MCF 10A (cell line): ENCODE results near the gene GABBR1. TPM values are rescaled to one million over a fixed set of nuclear protein-coding genes. Genes with fewer than 3 reads are reported as not detected.

Experiments
- BruUV-seq: library from RNA; stranded (reverse); fragments of 400-500 nt; replicated peaks from 2 replicates; lab custom pipeline; 2021; lab: Mats Ljungman, UMichigan
- CTCF ChIA-PET: fragments of 300-600 bp; sonication (Branson Sonifier 250); formaldehyde crosslinking; extraction: SDS; loops from one replicate; lab custom pipeline; 2021; ENCODE audit warnings: antibody characterized with exemption, inconsistent platforms; lab: Yijun Ruan, JAX
- POLR2A ChIA-PET: fragments of 300-600, 350-650 bp; sonication (Branson Sonifier 250); formaldehyde crosslinking; extraction: SDS; loops from one replicate; lab custom pipeline; 2020; ENCODE audit warnings: antibody characterized with exemption, inconsistent platforms; lab: Yijun Ruan, JAX
- DNase-seq: peaks from one replicate; pipeline ENCODE4 v3.0.0-alpha.2; 2018; ENCODE audit not compliant: unreplicated experiment
- H3K27ac Mint-ChIP-seq: one replicate; pipeline ENCODE4 v1.8.0; 2022; ENCODE audit warnings: mild to moderate bottlenecking, low read depth, mixed read lengths; ENCODE audit not compliant: unreplicated experiment
- H3K27me3 Mint-ChIP-seq: one replicate; pipeline ENCODE4 v1.8.0; 2022; ENCODE audit warnings: mixed read lengths; ENCODE audit not compliant: insufficient read depth, unreplicated experiment
- H3K36me3 Mint-ChIP-seq: one replicate; pipeline ENCODE4 v1.8.0; 2022; ENCODE audit warnings: mild to moderate bottlenecking, moderate library complexity, mixed read lengths; ENCODE audit not compliant: insufficient read depth, unreplicated experiment
- H3K4me1 Mint-ChIP-seq: one replicate; pipeline ENCODE4 v1.8.0; 2022; ENCODE audit warnings: mixed read lengths; ENCODE audit not compliant: insufficient read depth, unreplicated experiment
- H3K4me3 Mint-ChIP-seq: one replicate; pipeline ENCODE4 v1.8.0; 2022; ENCODE audit warnings: mild to moderate bottlenecking, moderate library complexity, mixed read lengths; ENCODE audit not compliant: unreplicated experiment
- H3K9me3 Mint-ChIP-seq: one replicate; pipeline ENCODE4 v1.8.0; 2022; ENCODE audit warnings: mixed read lengths; ENCODE audit not compliant: unreplicated experiment
- CTCF ChIP-seq: fragments of 200-600 bp; IDR thresholded peaks from one replicate; pipeline ENCODE4 v1.8.0; 2022; ENCODE audit warnings: antibody characterized with exemption, mild to moderate bottlenecking; ENCODE audit not compliant: unreplicated experiment
- intact Hi-C: fragments of 100-400 bp; cut with micrococcal nuclease; formaldehyde crosslinking; loops from 2 replicates; pipeline ENCODE4 v1.14.1; 2022
- total RNA-seq: library from RNA; stranded (reverse); gene quantifications from 2 replicates; pipeline ENCODE4 v1.2.3, GENCODE V29; 2022

Gene GABBR1
- total RNA-seq, 1 experiment from 2014 or later = 38.8 TPM

- ChIA-PET CTCF (no interaction called here), POLR2A (interaction anchor here (0.5 kb wide), 1 partner anchor 469 kb away, joined by 3 read pairs; no protein-coding TSS in a partner anchor)
- H3K27me3 Mint-ChIP-seq = peaks cover 8% of the 10 kb centered on the region
- DNase-seq = peak; percentile 86
- no peak overlapping the region for H3K27ac Mint-ChIP-seq
- no peak for TF ChIP-seq CTCF
- peaks cover 8% of the 10 kb centered on the region for H3K9me3 Mint-ChIP-seq
- H3K36me3 Mint-ChIP-seq = no peaks in the 10 kb centered on the region
- H3K4me1 Mint-ChIP-seq = peaks cover 7% of the 10 kb centered on the region
- no peak overlapping the region for H3K4me3 Mint-ChIP-seq
- intact Hi-C loops = no loop called here
- no TSS peak for BruUV-seq
Observed at GRCh38 chr6:29516108-29516507, 116.9 kb downstream of the GABBR1 start.

- no peak overlapping the region for H3K4me3 Mint-ChIP-seq
- no TSS peak for BruUV-seq
- POLR2A ChIA-PET = no interaction called here
- peaks cover 1% of the 10 kb centered on the region for H3K4me1 Mint-ChIP-seq
- no peaks in the 10 kb centered on the region for H3K36me3 Mint-ChIP-seq
- no peak for TF ChIP-seq CTCF
- H3K9me3 Mint-ChIP-seq = no peaks in the 10 kb centered on the region
- intact Hi-C loops = no loop called here
- no peak overlapping the region for H3K27ac Mint-ChIP-seq
- no peak for DNase-seq
- CTCF ChIA-PET = no interaction called here
- peaks cover 50% of the 10 kb centered on the region for H3K27me3 Mint-ChIP-seq
Observed at GRCh38 chr6:29510746-29511300, 122.2 kb downstream of the GABBR1 start.

- Mint-ChIP-seq H3K36me3 (no peaks in the 10 kb centered on the region), H3K27ac (peak overlapping the region; percentile 14), H3K4me1 (no peaks in the 10 kb centered on the region), H3K9me3 (no peaks in the 10 kb centered on the region), H3K27me3 (peaks cover 50% of the 10 kb centered on the region), H3K4me3 (no peak overlapping the region)
- BruUV-seq = no TSS peak
- CTCF ChIA-PET = no interaction called here
- intact Hi-C loops = no loop called here
- no peak for DNase-seq
- no peak for TF ChIP-seq CTCF
- POLR2A ChIA-PET = no interaction called here
Observed at GRCh38 chr6:29510202-29510601, 122.8 kb downstream of the GABBR1 start.

Other genes with a start within 250 kb of the GABBR1 start
- not detected in 2 replicates for gene OR12D2, start 237.6 kb downstream of the GABBR1 start, total RNA-seq
- gene OR12D1, start 218.3 kb downstream of the GABBR1 start, total RNA-seq = not detected in 2 replicates
- gene OR10C1, start 193.9 kb downstream of the GABBR1 start, total RNA-seq = not detected in 2 replicates
- gene OR11A1, start 176.1 kb downstream of the GABBR1 start, total RNA-seq = not detected in 2 replicates
- not detected in 2 replicates for gene OR2H1, start 176.0 kb downstream of the GABBR1 start, total RNA-seq
- not detected in 2 replicates for gene MAS1L, start 145.2 kb downstream of the GABBR1 start, total RNA-seq
- not detected in 2 replicates for gene UBD, start 73.5 kb downstream of the GABBR1 start, total RNA-seq
- gene OR2H2, start 48.1 kb downstream of the GABBR1 start, total RNA-seq = not detected in 2 replicates
- gene MOG, start 23.9 kb upstream of the GABBR1 start, total RNA-seq = not detected in 2 replicates
- gene ZFP57, start 48.0 kb upstream of the GABBR1 start, total RNA-seq = 0.23 TPM in 1 of 2 replicates, not detected in the other
- 16.9 and 28.5 TPM in 2 replicates for gene HLA-F, start 90.3 kb upstream of the GABBR1 start, total RNA-seq
- gene HLA-G, start 194.6 kb upstream of the GABBR1 start, total RNA-seq = not detected in 2 replicates